ENCODE results near the gene PDCD5. TPM values are rescaled to one million over a fixed set of nuclear protein-coding genes. Genes with fewer than 3 reads are reported as not detected.
"Not testable (repeated sequence)": the region's sequence is repeated elsewhere in the genome, so short reads cannot be mapped to it uniquely, and the experiment has no call there.

PDCD5 gene
- total and polyA plus RNA-seq, 11 donors: 94.3 to 331 (median 157) TPM

DNA sequence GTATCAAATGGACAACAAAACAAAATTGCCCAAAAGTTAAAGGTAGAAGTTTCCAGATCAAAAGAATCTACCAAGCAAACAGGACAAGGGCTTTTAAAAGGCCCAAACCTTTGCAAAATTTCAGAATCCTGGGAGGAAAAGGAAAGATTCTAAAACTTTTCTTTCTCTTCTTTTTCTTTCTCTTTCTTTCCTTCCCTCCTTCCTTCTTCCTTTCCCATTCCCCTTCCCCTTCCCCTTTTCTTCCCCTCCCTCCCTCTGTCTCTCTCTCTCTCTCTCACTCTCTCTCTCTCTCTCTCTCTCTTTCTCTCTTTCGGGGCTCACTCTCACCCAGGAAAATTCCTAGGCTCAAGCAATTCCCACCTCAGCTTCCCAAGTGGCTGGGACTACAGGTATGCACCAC, 4.2 kb upstream of the PDCD5 start:
- no peak overlapping the region for H3K4me3 ChIP-seq
- 71 to 86% (median 82%) methylated on average over 1 of the region's 1 CpG for WGBS, 4 donors
- no peaks in the 10 kb centered on the region for H3K27me3 ChIP-seq
- intact Hi-C loops (cut with DNase I): loop anchor here in 1 of 10 donors (10.0 kb wide), 1 partner anchor 172 kb away; the partner anchor contains the start of gene DPY19L3
- no peak overlapping the region for H3K27ac ChIP-seq
- H3K4me1 ChIP-seq: peaks cover 0 to 8% (median 0%) of the 10 kb centered on the region in 12 donors
- no peak for ATAC-seq
- no peaks in the 10 kb centered on the region for H3K36me3 ChIP-seq
- H3K9me3 ChIP-seq: no peaks in the 10 kb centered on the region
- no peak for DNase-seq
- TF ChIP-seq, protein P1, sequence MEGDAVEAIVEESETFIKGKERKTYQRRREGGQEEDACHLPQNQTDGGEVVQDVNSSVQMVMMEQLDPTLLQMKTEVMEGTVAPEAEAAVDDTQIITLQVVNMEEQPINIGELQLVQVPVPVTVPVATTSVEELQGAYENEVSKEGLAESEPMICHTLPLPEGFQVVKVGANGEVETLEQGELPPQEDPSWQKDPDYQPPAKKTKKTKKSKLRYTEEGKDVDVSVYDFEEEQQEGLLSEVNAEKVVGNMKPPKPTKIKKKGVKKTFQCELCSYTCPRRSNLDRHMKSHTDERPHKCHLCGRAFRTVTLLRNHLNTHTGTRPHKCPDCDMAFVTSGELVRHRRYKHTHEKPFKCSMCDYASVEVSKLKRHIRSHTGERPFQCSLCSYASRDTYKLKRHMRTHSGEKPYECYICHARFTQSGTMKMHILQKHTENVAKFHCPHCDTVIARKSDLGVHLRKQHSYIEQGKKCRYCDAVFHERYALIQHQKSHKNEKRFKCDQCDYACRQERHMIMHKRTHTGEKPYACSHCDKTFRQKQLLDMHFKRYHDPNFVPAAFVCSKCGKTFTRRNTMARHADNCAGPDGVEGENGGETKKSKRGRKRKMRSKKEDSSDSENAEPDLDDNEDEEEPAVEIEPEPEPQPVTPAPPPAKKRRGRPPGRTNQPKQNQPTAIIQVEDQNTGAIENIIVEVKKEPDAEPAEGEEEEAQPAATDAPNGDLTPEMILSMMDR (IDR thresholded peaks at IDR 0.05): no peak
- no peak for TF ChIP-seq POLR2A (IDR thresholded peaks at IDR 0.05)

DNA sequence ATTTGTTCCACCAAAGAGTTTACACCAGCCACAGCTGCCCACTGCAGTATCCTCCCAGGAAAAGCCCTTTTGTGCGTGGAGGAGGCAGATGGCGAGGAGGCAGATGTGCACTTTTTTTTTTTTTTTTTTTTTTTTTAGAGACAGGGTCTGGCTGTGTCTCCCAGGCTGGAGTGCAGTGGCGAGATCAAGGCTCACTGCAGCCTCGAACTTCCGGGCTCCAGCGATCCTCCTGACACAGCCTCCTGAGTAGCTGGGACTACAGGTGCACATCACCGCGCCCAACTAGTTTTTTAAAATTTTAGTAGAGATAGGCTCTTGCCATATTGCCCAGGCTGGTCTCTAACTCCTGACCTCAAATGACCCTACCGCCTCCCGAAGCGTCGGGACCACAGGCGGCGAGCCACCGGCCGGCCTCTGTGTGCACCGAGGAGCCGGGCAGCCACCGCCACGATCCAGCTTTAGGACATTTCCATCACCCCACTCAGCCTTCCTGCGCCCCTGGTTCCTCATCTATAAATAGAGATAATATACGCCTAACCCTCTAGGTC, 563 bp upstream of the PDCD5 start:
- intact Hi-C loops (cut with DNase I): loop anchor here in 3 of 10 donors (2.0 to 10.0 kb wide), 5 partner anchors 18 to 236 kb away; partner anchors contain the start of genes ZNF507 (in 2 of the 3), ANKRD27 (in 1 of the 3) and RGS9BP (in 1 of the 3)
- TF ChIP-seq POLR2A (IDR thresholded peaks at IDR 0.05): no peak
- TF ChIP-seq, protein P1 (IDR thresholded peaks at IDR 0.05): no peak

DNA sequence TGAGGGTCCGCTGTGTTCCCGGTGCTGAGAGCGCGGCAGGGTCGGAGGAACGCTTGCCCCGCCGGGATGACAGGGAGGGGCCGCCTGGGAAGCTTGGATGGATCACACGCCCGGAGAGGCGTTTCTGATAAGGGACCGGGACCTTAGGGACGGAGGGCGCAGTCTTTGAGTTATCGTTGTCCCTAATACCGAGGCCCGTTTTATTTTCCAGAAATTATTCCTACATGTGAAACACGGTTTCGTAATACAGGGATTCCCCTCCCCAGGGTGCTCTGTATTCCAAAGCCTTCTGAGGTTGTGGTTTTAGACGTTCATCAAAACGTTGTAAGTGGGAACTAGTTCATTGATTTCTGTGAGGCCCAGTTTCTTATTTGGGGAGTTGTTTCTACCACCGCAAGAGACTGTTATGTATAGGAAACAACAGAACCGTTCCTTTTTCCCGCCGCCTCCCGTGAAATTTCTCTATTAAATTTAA, 752 bp downstream of the PDCD5 start:
- WGBS, 4 donors: 5 to 9% (median 8%) methylated on average over 24 to 27 of the region's 27 CpGs
- no peaks in the 10 kb centered on the region for H3K27me3 ChIP-seq
- peak overlapping the region; percentile 74 to 94 (median 86) for H3K4me3 ChIP-seq
- peaks cover 0 to 44% (median 32%) of the 10 kb centered on the region in 9 donors for H3K36me3 ChIP-seq
- H3K9me3 ChIP-seq: no peaks in the 10 kb centered on the region
- ATAC-seq (peak in 3 of 4 donors; percentile 3 to 34 (median 12)), DNase-seq (peak in 4 of 5 donors; percentile 15 to 46 (median 40))
- TF ChIP-seq POLR2A (IDR thresholded peaks at IDR 0.05): no peak
- TF ChIP-seq, protein P1 (IDR thresholded peaks at IDR 0.05): no peak
- H3K4me1 ChIP-seq: peaks cover 0 to 18% (median 11%) of the 10 kb centered on the region in 12 donors
- intact Hi-C loops (cut with DNase I): loop anchor here in 3 of 10 donors (2.0 to 10.0 kb wide), 5 partner anchors 17 to 237 kb away; partner anchors contain the start of genes ZNF507 (in 2 of the 3), ANKRD27 (in 1 of the 3) and RGS9BP (in 1 of the 3)
- H3K27ac ChIP-seq: peak overlapping the region in 11 of 12 donors; percentile 83 to 94 (median 90)

More for the DNA sequence above, 563 bp upstream of the PDCD5 start:
- H3K36me3 ChIP-seq: peaks cover 0 to 31% (median 19%) of the 10 kb centered on the region in 9 donors
- H3K4me3 ChIP-seq: peak overlapping the region; percentile 74 to 94 (median 86)
- H3K27me3 ChIP-seq: no peaks in the 10 kb centered on the region
- peak overlapping the region in 10 of 12 donors; percentile 83 to 94 (median 90) for H3K27ac ChIP-seq
- H3K9me3 ChIP-seq: no peaks in the 10 kb centered on the region
- peak; percentile 36 to 60 (median 39) for ATAC-seq
- 16 to 23% (median 20%) methylated on average over 22 of the region's 22 CpGs for WGBS, 4 donors
- DNase-seq: peak in 1 of 5 donors; percentile 20
- peaks cover 0 to 18% (median 11%) of the 10 kb centered on the region in 12 donors for H3K4me1 ChIP-seq

DNA sequence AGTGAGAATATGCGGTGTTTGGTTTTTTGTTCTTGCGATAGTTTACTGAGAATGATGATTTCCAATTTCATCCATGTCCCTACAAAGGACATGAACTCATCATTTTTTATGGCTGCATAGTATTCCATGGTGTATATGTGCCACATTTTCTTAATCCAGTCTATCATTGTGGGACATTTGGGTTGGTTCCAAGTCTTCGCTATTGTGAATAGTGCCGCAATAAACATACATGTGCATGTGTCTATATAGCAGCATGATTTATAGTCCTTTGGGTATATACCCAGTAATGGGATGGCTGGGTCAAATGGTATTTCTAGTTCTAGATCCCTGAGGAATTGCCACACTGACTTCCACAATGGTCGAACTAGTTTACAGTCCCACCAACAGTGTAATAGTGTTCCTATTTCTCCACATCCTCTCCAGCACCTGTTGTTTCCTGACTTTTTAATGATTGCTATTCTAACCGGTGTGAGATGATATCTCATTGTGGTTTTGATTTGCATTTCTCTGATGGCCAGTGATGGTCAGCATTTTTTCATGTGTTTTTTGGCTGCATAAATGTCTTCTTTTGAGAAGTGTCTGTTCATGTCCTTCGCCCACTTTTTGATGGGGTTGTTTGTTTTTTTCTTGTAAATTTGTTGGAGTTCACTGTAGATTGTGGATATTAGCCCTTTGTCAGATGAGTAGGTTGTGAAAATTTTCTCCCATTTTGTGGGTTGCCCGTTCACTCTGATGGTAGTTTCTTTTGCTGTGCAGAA, 6.9 kb downstream of the PDCD5 start:
- not testable (repeated sequence) for H3K4me3 ChIP-seq, DNase-seq, H3K4me1 ChIP-seq, H3K27me3 ChIP-seq, H3K27ac ChIP-seq, H3K9me3 ChIP-seq, ATAC-seq
- peaks cover 0 to 49% (median 43%) of the 10 kb centered on the region in 9 donors for H3K36me3 ChIP-seq
- intact Hi-C loops (cut with DNase I): loop anchor here in 1 of 10 donors (10.0 kb wide), 1 partner anchor 87 kb away; the partner anchor contains the start of genes ANKRD27 and RGS9BP
- 91 to 97% (median 92%) methylated on average over 5 to 8 of the region's 8 CpGs for WGBS, 4 donors

Measured in heart left ventricle (tissue), 16 donors.